SIG-M5 treated with dmso at 0.1 percent for 504 hours (cell line): ENCODE measurements around the gene CLEC4M.
"Not testable (repeated sequence)": the region's sequence is repeated elsewhere in the genome, so short reads cannot be mapped to it uniquely, and the experiment has no call there.

Source experiments
- DNase-seq: peaks from one replicate; lab custom pipeline; 2025; ENCODE audit not compliant: unreplicated experiment; lab: John Stamatoyannopoulos, UW

Gene CLEC4M

DNA sequence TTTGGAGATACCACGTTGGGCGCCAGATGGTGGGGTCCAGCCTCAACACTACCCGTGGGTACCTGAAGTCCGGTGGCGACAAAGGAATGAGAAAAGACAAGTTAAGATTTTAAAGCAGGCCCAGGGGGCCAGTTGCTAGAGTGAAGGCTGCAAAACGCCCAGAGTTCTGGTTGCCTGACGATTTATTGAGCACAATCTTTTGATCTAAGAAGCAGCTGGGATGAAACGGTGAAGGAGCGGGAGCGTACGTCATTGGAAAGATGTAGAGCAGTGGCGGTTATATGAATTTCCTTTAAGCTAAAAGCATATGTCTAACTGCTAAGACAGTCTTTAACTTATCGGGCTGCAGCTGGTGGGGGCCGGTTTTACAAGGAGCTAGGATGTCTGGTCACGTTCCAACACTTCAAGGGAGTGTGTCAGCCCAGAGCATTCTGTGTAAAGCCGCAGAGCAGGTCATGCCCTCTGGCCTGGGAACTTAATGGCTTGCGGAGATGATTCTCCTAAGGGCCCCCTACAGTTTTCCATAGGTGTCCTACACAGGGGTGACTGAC lies 38.1 kb downstream of the CLEC4M start:
- no peak for DNase-seq

DNA sequence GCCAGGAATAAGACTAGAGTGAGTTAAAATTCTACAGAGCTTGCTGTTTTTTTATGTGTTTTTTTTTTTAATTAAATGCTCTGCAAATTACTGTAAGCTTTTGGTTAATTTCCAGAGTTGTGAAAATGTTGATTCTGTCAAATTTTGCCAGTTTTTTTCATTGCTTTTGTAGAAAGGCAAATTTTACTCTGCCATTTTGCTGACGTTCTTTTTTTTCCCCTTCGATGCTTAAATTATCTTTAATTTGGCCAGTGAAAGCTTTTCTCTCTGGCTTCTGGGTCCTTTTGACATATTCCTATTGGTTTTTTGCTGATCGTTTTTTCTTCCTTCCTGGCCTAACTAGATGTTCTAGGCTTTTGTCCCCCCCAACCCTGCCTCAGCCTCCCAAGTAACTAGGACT lies 43.2 kb downstream of the CLEC4M start:
- DNase-seq: no peak

DNA sequence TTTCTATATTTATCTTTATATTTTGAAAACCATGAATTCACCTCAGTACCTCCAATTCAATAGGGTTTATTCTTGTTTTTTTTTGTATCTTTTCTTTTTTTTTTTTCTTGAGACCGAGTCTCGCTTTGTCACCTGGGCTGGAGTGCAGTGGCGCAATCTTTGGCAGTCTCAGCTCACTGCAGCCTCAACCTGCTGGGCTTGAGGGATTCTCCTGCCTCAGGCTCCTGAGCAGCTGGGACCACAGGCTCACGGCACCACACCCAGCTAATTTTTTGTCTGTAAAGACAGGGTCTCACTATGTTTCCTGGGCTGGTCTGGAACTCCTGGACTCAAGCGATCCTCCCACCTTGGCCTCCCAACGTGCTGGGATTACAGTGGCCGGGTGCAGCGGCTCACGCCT lies 43.8 kb downstream of the CLEC4M start:
- no peak for DNase-seq

GRCh38 chr19:7808108-7808507 lies 45.1 kb downstream of the CLEC4M start:
- no peak for DNase-seq

- DNase-seq: no peak
These were observed 48.9 kb downstream of the CLEC4M start for GRCh38 chr19:7811989-7812388.

- no peak for DNase-seq
These were observed 52.3 kb downstream of the CLEC4M start for GRCh38 chr19:7815325-7815724.

DNA sequence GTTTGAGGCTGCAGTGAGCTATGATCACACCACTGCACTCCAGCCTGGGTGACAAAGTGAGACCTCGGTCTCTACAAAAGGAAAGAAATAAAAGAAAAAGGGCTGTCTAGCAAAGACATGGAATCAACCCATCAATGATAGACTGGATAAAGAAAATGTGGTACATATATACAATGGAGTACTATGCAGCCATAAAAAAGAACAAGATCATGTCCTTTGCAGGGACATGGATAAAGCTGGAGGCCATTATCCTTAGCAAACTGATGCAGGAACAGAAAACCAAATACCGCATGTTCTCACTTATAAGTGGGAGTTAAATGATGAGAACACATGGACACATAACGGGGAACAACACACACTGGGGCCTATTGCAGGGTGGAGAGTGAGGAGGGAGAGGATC lies 53.0 kb downstream of the CLEC4M start:
- DNase-seq: not testable (repeated sequence)

- peak; percentile 81 for DNase-seq
These were observed 54.8 kb downstream of the CLEC4M start for GRCh38 chr19:7817801-7818200.

GRCh38 chr19:7818806-7819205 lies 55.8 kb downstream of the CLEC4M start:
- no peak for DNase-seq
